ENCODE results near the gene SLC30A9. TPM values are rescaled to one million over a fixed set of nuclear protein-coding genes. Genes with fewer than 3 reads are reported as not detected.

Gene SLC30A9
- total and polyA plus RNA-seq, 8 donors = 6.2 to 31.2 (median 24.1) TPM

GRCh38 chr4:41994461-41994985 is 4.2 kb downstream of the SLC30A9 start:
- Histone ChIP-seq H3K9me3 (no peaks in the 10 kb centered on the region), H3K27me3 (no peaks in the 10 kb centered on the region), H3K27ac (no peak overlapping the region), H3K4me3 (no peak overlapping the region), H3K36me3 (no peaks in the 10 kb centered on the region), H3K4me1 (peaks cover 8 to 23% (median 18%) of the 10 kb centered on the region in 3 donors)
- intact Hi-C loops (cut with DNase I) = no loop called here
- no peak for ATAC-seq
- 91 to 96% methylated on average over 3 of the region's 3 CpGs for WGBS, 2 donors
- no peak for TF ChIP-seq CTCF (IDR thresholded peaks at IDR 0.05)
- no peak for DNase-seq
- FAIRE-seq = no peak

- no peak for TF ChIP-seq CTCF (IDR thresholded peaks at IDR 0.05)
- Histone ChIP-seq H3K36me3 (no peaks in the 10 kb centered on the region), H3K4me3 (no peak overlapping the region), H3K27ac (no peak overlapping the region), H3K4me1 (peaks cover 0 to 4% (median 0%) of the 10 kb centered on the region in 3 donors), H3K9me3 (no peaks in the 10 kb centered on the region), H3K27me3 (no peaks in the 10 kb centered on the region)
- ATAC-seq (no peak), FAIRE-seq (no peak), DNase-seq (no peak)
- intact Hi-C loops (cut with DNase I) = no loop called here
- 93 to 95% methylated on average over 3 of the region's 3 CpGs for WGBS, 2 donors
These were observed 7.7 kb downstream of the SLC30A9 start for GRCh38 chr4:41998019-41998418.

GRCh38 chr4:41999321-41999720 is 9.0 kb downstream of the SLC30A9 start:
- Histone ChIP-seq H3K27ac (no peak overlapping the region), H3K27me3 (no peaks in the 10 kb centered on the region), H3K9me3 (no peaks in the 10 kb centered on the region), H3K36me3 (no peaks in the 10 kb centered on the region), H3K4me3 (no peak overlapping the region), H3K4me1 (no peaks in the 10 kb centered on the region)
- no peak for ATAC-seq
- no peak for DNase-seq
- no peak for TF ChIP-seq CTCF (IDR thresholded peaks at IDR 0.05)
- no peak for FAIRE-seq
- intact Hi-C loops (cut with DNase I) = no loop called here

GRCh38 chr4:42008011-42008786 is 17.9 kb downstream of the SLC30A9 start:
- DNase-seq (no peak), FAIRE-seq (no peak)
- intact Hi-C loops (cut with DNase I) = no loop called here

More at GRCh38 chr4:42008011-42008786, 17.9 kb downstream of the SLC30A9 start:
- 96 to 98% methylated on average over 3 of the region's 3 CpGs for WGBS, 2 donors
- Histone ChIP-seq H3K27ac (no peak overlapping the region), H3K9me3 (no peaks in the 10 kb centered on the region), H3K4me3 (no peak overlapping the region), H3K36me3 (no peaks in the 10 kb centered on the region), H3K27me3 (no peaks in the 10 kb centered on the region), H3K4me1 (no peaks in the 10 kb centered on the region)
- ATAC-seq = no peak
- TF ChIP-seq CTCF (IDR thresholded peaks at IDR 0.05) = no peak
